Measurements from ENCODE around the gene PASK.

PASK gene

GRCh38 chr2:241138471-241138870 lies 10.8 kb downstream of the PASK start:
- no peak for TF ChIP-seq TEAD4 (IDR thresholded peaks at IDR 0.05)

GRCh38 chr2:241137276-241138190 lies 11.7 kb downstream of the PASK start:
- TF ChIP-seq FOXM1 (IDR thresholded peaks at IDR 0.05; ENCODE audit: borderline replicate concordance, low read depth) (no peak), NFIC (IDR thresholded peaks at IDR 0.05) (no peak), CREB1 (IDR thresholded peaks at IDR 0.05; ENCODE audit: low read depth) (no peak), REST (IDR thresholded peaks at IDR 0.05; ENCODE audit: low read depth) (no peak), MAX (IDR thresholded peaks at IDR 0.05) (no peak), ZBTB7A (IDR thresholded peaks at IDR 0.05; ENCODE audit: low read depth) (no peak), EP300 (IDR thresholded peaks at IDR 0.05; ENCODE audit: borderline replicate concordance) (no peak), EGR1 (IDR thresholded peaks at IDR 0.05) (no peak), TCF12 (IDR thresholded peaks at IDR 0.05; ENCODE audit: low read depth) (no peak), CEBPB (IDR thresholded peaks at IDR 0.05) (no peak), USF1 (IDR thresholded peaks at IDR 0.05) (no peak), TEAD4 (IDR thresholded peaks at IDR 0.05) (no peak), TAF1 (IDR thresholded peaks at IDR 0.05; ENCODE audit: low read depth) (no peak), RAD21 (IDR thresholded peaks at IDR 0.05; ENCODE audit: low read depth) (no peak), YY1 (IDR thresholded peaks at IDR 0.05; ENCODE audit: low read depth) (no peak)

- no peak for TF ChIP-seq NFIC (IDR thresholded peaks at IDR 0.05)
- no peak for TF ChIP-seq CEBPB (IDR thresholded peaks at IDR 0.05)
- no peak for TF ChIP-seq USF1 (IDR thresholded peaks at IDR 0.05)
- no peak for TF ChIP-seq ZBTB7A (IDR thresholded peaks at IDR 0.05; ENCODE audit: low read depth)
- TF ChIP-seq CREB1 (IDR thresholded peaks at IDR 0.05; ENCODE audit: low read depth) = no peak
- TF ChIP-seq EGR1 (IDR thresholded peaks at IDR 0.05) = no peak
- no peak for TF ChIP-seq TAF1 (IDR thresholded peaks at IDR 0.05; ENCODE audit: low read depth)
- TF ChIP-seq RAD21 (IDR thresholded peaks at IDR 0.05; ENCODE audit: low read depth) = no peak
- no peak for TF ChIP-seq FOXM1 (IDR thresholded peaks at IDR 0.05; ENCODE audit: borderline replicate concordance, low read depth)
- no peak for TF ChIP-seq TCF12 (IDR thresholded peaks at IDR 0.05; ENCODE audit: low read depth)
- TF ChIP-seq YY1 (IDR thresholded peaks at IDR 0.05; ENCODE audit: low read depth) = no peak
- TF ChIP-seq MAX (IDR thresholded peaks at IDR 0.05) = no peak
- no peak for TF ChIP-seq REST (IDR thresholded peaks at IDR 0.05; ENCODE audit: low read depth)
- TF ChIP-seq EP300 (IDR thresholded peaks at IDR 0.05; ENCODE audit: borderline replicate concordance) = no peak
- TF ChIP-seq TEAD4 (IDR thresholded peaks at IDR 0.05) = no peak
Observed at GRCh38 chr2:241136661-241137260, 12.5 kb downstream of the PASK start.

- TF ChIP-seq CEBPB (IDR thresholded peaks at IDR 0.05) (no peak), EP300 (IDR thresholded peaks at IDR 0.05; ENCODE audit: borderline replicate concordance) (no peak), ZBTB7A (IDR thresholded peaks at IDR 0.05; ENCODE audit: low read depth) (no peak)
Observed at GRCh38 chr2:241136191-241136590, 13.1 kb downstream of the PASK start.

- TF ChIP-seq CEBPB (IDR thresholded peaks at IDR 0.05) (no peak), FOXM1 (IDR thresholded peaks at IDR 0.05; ENCODE audit: borderline replicate concordance, low read depth) (no peak), MAX (IDR thresholded peaks at IDR 0.05) (no peak), EP300 (IDR thresholded peaks at IDR 0.05; ENCODE audit: borderline replicate concordance) (no peak), NFIC (IDR thresholded peaks at IDR 0.05) (no peak), TEAD4 (IDR thresholded peaks at IDR 0.05) (no peak), RAD21 (IDR thresholded peaks at IDR 0.05; ENCODE audit: low read depth) (no peak), EGR1 (IDR thresholded peaks at IDR 0.05) (no peak)
Observed at GRCh38 chr2:241135737-241136136, 13.5 kb downstream of the PASK start.
